Measurements from ENCODE around the gene EPN2.
A peak's percentile ranks its signal among the peaks of the same experiment; 100 is the strongest.

EPN2 gene

DNA sequence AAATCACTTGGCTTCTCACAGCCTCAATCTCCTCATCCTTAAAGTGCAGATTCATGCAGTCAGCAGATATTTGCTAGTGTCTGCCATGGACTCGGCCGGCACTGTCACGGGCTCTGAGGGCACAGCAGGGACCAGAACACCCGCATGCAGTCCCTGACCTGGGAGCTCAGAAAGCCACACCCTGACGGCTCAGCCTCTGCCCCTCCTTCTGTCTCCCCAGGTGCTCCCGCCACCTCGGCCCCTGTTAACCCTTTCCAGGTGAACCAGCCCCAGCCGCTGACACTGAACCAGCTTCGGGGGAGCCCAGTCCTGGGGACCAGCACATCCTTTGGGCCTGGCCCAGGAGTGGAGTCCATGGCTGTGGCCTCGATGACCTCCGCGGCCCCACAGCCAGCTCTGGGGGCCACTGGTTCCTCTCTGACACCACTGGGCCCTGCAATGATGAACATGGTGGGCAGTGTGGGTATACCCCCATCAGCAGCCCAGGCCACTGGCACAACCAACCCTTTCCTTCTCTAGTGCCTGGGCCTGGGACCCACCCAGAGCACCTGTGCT is 96.6 kb downstream of the EPN2 start:
- no peak for DNase-seq

DNA sequence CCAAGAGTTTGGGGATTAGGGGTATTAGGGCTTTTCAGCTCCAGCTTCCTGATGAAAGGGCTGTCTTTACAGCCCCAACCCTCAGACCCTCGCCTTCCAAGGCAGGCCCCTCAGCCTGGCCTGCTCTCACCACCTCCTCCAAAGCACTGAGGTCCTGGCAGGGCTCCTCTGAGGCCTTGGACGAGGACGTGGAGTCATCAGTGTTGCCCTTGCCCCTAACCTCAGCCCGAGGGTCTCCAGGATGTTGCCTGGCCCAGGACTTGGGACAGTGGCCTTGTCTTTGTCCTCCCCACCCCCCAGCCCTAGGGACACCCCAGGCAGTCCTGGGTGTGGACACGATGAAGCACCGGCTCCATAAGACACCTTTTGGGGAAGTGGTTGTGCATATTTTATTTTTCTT is 97.2 kb downstream of the EPN2 start:
- no peak for DNase-seq

DNA sequence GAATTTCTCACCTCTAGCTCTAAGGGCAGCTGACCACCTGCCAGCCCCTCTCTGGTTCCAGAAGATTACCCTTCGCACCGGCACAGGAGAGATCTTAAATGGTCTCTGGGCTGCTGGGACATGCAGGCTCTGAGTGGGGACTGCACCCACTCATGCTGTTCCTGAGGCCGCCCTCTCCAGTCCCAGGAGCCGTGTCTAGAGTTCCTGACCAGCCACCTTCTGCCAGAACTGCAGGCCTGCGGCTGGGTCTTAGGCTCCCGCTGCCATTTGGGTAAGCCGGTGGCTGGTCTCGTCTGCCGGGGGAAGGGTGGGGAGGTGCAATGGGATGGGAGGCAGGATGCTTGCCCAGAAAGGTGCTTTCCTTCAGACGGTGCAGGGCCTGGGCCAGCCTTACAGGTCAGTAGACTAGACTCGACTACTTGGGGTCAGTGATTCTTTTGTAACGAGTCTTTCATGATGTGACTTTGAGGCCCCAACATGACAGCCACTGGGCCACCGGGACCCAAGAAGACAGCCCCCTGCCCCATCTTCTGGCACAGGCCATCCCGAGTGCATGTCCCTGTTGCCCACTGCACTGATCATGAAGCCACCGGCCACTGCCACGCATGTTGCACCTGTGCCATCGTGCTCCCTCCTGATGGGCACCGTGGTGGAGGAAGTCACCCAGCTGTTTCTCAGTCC is 98.9 kb downstream of the EPN2 start:
- DNase-seq = no peak

DNA sequence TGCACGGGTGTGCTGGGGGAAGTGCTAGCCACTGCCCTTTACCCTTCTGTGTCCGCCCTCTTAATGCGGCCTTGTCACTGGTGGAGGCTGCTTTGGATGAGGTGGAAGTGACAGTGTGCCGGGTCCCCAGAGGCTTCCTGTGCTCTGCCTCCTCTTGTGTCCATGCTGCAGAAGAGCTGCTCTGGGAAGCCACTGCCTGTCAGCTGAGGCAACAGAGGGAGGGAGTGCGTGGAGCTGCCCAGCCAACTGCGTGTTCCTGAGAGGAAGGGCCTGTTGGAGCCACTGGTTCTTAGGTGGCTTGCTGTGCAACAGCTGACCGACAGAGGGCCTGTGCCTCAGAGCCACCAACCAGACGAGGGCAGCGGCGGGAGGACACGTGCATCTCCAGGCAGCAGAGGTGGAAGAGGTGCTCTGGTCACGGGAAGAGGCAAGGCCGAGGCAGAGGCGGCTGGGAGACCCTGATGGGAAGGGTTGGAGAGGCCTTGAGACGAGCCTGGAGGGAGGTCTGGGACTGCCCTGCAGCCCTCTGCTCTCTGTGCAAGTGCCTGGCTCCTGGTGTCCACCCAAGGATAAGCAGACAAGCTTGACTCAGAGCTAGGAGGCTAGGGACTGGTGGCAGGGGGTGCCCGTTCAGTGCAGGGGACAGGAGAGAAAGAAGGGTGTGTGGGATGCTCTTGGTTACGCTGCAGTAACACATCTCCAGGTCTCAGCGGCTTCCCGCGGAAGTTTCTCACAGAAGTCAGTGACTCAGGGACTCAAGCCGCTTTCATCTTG is 100.0 kb downstream of the EPN2 start:
- DNase-seq = no peak

DNA sequence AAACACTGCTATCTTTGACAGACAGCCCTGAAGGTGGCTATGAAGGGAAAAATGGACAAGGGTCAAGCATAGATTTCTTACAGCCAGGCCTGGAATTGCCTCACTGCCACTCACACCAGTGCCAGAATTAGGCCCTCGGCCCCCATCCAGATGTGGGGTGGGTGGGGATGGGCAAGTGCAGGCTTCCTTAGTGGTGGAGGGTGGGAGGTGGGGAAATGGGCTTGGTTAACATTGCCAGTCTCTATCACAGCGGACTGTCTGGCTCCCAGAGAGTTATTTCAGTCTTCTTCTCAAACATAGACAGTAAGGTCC is 100.5 kb downstream of the EPN2 start:
- DNase-seq = no peak

DNA sequence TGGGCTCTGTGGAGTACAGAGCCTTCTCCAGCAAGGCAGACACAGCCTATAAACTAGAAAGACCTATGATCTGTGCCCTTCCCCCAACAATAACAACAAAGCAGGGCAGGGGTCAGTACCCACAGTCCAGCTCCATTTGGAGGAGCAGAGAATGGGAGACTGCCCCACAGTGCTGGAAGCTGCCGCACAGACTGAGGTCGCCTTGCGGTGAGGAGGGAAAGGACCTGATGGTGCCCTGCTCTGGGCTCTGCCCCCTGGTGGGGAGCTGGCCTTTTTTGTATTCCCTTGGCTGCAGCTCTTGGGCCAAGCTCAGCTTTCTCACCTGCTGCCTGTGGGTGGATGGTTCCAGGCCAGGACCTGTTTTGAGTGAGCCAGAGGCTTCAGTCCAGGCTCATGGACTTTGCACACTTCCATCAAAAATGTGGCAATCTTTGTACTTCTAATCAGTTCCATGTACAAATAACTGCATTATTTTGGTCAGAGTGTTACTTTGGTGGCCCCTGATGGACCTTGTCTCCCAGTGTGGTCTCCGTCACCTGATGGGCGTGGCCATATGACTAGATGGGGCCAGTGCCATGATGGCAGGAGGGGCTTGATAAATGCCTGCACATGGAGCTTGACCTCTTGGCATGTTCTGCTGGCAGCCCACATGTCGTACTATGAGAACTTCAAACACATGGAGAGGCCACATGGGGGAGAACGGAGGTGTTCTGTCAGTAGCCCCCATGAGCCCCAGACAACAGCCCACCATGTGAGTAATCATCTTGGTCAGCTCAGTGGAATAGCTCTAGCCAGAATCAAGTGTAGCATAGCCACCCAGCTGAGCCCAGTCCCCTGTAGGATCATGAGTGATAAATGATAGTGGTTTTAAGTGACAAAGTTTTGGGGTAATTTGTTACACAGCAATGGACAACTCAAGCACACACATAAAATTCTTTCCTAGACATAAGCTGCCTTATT is 101.1 kb downstream of the EPN2 start:
- peak; percentile 63 for DNase-seq

DNA sequence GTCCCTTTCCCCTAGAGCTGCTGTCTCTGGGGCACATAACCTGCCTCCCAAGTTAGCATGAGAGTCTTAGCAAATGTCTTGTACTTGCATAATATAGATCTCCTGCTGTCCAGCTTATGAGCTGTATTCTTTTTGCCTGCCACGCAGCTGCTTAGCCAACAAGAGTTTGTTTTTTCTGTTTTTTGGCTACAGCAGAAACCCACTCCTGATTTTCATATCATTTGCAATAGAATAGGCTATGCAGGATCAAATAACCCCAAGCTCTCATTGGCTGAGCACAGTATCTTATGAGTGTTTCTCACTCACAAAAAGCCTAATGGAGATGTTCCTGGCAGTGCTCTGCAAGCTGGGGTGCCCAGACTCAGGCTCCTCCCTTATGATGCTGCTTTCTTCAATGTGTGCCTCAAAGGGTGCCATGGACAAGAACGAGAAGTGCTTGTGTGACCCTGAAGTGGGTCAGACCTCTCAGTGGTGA is 102.2 kb downstream of the EPN2 start:
- DNase-seq = no peak

DNA sequence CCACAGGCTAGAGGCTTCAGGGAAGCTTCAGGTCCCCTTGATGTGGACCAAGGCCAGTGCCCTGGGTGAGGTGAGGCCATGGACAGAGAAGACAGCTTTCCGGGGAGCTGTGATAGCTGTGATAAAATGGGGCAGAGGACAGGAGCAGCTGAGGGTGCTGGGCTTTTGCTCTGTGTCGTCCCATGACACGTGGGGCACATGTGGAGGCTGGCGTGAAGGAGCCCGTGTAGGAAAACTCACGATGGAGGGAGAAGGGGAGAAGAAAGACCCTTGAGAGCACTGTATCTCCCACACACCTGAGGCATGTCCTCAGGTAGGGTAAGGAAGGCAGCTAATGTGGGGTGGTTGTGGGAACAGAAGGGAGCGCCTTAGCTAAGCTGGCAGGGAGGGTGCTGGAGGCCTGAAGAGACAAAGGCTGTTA is 104.1 kb downstream of the EPN2 start:
- DNase-seq = no peak

DNA sequence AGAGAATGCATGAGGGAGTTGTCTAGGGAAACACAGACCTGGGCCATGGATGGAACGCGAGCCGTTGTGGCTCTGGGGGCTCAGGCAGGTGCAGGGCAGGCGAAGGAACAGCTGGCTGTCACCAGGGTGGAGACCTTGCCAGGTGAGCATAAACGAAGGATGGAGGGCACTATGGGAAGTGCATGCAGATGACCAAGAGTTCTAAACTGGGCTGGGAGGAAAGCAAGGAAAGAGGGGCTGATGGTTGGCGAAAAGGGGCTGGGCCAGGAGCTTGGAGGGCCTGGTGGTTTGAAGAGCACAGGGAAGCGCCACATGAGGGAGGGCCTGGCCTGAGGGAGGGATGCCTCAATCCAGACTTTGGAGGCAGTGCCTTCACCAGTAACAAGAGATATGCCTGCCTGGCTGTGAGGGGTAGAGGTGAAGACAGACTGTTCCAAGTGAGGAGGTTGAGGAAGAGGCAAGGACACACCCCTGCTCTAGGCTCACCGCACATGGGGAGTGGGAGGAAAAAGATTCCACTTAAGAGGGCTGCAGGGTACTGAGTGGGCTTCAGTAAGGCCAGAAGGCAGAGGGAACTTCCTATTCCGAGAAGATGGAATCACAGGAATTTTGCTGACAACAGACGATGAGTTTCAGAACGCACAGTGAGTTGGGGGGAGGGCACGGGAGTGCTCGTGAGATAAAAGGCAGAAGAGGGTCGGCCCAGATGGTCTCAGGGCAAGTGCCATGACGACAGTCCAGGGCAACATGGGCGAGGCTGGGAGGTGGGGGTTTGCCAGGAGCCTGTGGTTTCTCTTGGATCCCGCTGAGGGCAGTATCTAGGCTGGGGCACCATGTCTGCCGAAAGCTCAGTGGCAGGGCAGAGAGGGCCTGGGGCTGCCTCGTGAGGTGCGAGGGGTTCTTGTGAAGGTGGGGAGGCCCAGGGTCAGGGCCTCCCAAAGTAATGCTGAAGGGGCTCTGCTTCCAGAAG is 104.8 kb downstream of the EPN2 start:
- DNase-seq = no peak

DNA sequence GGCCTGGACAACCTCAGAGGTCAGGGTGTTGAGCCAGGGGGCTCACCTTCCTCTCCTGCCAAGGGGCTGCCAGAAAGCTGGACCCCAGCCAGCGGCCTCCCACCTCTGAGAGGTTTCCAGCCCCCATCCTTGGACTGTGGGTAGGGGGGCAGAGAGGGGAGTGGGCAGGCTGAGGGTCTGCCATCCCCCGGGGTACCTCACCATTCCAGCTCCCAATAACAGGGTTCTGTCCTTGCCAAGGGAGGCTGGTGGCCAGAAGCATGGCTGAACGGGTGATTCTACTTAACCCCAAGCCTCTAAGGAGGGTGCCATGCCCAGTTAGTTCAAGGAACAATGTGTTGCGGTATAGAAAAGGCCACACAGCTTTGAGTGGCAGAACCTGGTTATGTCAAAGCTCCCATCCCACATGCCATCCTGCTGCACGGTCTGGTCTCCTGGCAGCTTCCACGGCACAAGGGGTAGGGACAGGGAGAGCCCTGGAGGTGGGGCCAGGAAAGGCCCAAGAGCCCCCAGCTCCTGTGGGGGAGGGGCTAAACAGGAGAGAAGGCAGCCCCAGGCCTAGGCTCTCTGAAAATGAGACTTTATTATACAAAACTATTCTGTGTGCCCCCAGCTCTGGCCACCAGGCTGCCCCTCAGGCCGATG is 105.6 kb downstream of the EPN2 start:
- no peak for DNase-seq

DNA sequence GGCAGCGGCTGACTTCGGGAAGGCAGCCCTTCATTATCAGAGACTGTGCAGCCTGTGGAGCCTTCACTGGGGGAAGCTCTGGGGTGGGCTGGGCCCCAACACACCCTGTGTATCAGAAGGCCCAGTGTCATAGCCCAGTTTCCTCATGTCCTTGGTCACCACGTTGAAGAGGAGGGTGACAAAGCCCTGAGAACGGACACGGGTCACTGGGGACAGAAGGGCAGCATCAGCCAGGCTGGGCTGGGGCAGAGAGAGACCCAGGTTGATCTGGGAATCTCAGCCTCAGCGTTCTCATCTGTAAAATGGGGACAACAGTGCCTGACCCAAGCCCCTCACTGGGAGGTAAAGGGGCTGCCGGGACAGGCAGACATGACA is 106.1 kb downstream of the EPN2 start:
- no peak for DNase-seq

DNA sequence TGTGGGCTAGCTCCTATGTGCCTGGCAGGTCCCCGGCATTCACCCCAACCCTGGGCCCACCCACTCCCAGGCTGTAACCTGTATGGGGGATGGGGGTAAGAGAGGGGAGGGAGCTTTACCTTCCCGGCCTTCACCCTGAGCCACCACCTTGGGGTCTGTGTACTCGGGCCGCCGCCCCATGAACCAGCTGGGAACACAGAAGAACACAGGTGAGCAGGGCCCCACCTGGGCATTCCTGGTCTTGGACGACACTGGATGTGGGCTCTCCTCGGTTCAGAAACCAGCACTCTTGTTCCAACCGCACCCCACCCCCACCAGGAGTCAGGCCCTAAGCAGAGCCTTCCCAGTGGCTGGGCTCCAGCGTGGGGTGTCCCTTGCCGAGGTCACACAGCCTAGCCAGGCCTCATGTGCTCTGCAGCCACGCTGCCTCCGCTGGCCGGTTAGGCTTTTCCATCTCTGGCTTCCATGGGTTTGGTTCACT is 106.5 kb downstream of the EPN2 start:
- DNase-seq = no peak

DNA sequence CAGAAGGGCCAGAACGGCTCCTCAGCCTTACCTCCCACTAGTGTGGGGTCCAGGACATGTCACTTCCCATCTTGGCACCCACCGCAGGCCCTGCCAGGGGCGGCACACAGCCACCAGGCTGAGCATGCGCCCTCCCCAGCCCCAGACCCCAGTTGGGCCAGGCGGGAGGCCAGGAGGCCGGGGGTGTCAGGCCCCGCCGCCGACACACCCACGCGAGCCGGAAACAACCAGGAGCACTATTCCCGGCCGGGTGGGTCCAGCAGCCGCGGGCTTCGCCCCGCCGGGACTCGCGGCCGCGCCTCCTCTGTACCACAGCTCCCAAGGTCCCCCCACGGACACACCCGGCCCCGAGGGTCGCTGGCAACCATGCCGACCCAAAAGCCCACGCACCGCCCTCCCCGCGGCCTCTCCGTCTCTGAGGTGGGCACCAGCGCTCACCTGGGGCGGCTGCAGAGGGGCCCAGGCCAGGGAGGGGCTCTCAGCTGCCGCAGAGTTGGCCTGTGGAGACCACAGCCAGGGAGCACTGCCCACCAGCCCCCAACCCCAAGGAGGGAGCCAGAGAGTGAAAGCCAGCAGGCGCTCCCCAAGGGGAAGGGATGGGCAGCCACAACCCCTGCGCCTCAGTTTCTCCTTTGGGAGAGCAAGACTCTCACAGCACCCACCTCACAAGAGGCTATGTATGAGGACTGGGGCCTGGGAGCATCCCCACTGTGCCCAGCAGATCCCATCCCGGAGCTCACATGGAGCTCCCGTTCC is 107.3 kb downstream of the EPN2 start:
- no peak for DNase-seq

DNA sequence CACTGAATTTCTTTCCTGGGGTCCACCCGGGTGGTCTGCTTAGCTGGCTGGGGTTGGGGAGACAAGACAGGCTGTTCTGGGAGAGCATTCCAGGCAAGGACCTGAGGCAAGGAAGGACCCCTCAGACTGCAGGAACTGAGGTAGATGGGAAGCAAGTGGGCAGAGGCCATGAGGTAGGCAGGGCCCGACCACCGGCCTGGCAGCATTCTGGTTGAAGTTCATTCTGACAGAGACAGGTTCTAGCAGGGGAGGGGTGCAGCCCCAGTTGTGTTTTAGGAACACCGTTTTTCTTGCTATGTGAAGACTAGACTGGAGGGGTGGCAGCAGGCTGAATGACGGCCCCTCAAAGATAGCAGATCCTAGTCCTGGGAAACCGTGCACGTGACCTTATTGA is 107.9 kb downstream of the EPN2 start:
- no peak for DNase-seq

DNA sequence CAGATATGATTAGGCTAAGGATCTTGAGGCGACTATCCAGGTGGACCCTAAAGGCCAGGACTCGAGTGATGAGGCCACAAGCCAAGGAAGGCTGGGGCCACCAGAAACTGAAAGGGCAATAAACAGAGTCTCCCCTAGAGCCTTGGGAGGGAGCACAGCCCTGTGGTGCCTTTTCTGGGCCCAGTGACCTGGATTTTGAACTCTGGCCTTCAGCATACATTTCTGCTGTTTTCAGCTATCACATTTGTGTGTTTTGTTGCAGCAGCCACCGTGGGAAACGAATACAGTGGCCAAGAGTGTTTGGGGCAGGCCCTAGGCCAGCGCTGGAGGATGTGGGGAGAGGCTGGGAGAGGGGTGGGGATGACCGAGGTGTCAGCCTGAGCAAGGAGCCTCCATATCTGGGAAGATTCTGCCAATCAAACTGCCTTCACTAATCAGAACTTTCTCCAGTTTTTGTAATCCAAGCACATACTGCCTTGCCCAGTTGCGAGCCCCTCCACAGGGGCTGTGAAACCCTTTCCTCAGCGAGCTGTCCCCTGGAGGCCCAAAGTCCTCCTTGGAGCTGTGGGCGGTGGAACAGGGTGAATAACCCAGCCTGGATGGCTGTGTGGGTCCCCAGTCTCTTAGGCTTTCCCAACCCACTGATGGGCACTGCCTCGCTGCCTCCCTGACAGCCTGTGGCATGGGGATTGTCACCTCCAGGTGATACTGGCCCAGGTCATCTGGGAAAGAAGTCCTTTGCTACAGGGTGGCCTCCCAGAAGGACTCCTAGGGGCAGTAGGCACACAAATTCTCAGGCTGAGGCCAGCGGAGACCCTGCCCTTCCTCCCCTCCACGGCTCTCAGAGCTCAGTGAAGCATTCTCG is 108.6 kb downstream of the EPN2 start:
- DNase-seq = no peak

DNA sequence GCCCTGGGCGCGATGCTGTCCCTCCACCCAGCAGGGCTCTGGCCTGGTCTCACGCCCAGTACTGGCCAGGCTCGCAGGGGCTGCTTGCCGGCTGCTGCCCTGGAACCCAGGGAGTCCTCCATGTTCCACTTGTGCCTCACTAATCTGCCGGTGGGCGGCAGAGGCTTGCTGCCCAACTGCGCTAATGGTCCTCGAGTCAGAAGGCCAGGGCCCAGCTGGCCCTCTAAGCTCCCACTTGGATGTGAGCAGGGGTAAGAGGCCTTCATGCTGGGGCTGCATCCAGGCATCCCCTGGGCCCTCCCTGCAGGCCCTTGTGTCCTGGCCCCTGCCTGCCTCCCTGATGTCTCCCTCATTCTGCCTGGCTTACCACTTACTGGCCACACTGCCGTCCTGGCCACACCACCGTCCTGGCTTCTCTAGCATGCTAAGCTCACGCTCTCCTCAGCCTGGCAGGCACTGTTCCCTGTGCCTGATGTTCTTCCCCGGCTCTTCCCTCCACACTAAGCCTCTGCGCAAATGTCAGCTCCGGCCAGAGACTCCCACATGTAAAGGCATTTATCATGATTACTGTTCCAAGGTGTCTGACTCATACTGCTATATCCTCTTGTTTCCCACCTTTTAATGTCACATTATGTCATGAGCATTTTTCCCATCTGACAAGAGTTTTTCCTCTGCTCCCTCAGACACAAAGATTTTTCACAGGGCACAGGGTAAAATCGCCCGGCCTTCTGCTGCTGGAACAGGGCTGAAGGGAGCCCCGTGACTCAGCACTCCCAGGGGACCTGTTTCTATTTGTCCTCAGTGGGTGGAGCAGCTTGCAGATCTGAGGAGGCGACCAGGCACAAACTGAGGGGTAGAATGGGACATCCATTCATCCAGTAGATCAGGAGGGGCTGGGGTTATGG is 109.4 kb downstream of the EPN2 start:
- DNase-seq = no peak

DNA sequence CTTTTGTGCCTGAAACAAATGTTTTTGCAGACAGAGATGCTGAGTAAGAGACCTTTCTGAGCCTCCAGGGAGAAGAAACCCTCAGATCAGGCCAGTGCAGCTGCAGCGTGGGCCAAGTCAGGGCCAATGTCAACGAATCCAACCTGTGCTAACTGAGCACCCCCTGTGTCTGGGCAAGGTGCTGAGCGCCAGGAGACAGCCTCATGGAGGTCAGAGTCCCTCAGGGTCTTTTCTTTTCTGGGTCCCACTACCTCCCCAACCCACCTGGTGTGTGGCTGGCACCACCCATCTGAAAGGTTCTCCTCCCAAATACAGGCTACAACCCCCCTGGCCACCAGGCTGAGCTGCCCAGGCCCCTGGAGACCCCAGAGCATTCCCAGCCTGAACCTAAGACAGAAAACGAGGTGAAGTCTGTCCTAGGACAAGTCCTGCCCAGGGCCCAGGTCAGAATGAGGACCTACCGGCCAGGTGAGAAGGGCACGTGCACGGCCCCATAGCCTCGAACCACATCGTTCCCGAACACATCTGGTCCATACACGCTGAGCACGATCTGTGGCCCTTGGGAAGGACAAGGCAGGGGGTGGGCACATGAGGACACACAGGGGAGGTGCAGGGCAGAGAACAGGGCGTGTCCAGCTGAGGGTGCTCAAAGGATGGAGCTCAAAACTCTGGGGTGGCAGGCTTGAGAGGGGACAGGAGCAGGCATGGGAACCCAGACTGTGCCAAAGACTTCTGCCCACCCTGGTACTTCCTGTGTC is 110.3 kb downstream of the EPN2 start:
- DNase-seq = no peak
